Upper lobe of left lung (tissue), 6 donors: ENCODE measurements around the gene RGMB. TPM values are rescaled to one million over a fixed set of nuclear protein-coding genes. Genes with fewer than 3 reads are reported as not detected.

ENCODE experiments used
- ATAC-seq, 2 donors: fragments of 200-7000 bp; cut with Tn5 transposase; one replicate each; pipeline ENCODE4 v1.9.1; 2022; ENCODE audit warnings: mild to moderate bottlenecking in 2 of 2, moderate library complexity in 2 of 2; ENCODE audit not compliant: low FRiP score in 2 of 2
- DNase-seq, 2 donors: peaks; one replicate each; pipeline ENCODE4 v3.0.0-alpha.2; 2019 to 2020
- H3K27ac ChIP-seq, 4 donors: fragments of 200-600 bp; sonication (generic); one replicate each; pipeline ENCODE4 v1.5.1; 2016 to 2019
- H3K27me3 ChIP-seq, 4 donors: fragments of 200-600 bp; sonication (generic); one replicate each; pipeline ENCODE4 v1.5.1; 2017 to 2019
- H3K36me3 ChIP-seq, 4 donors: fragments of 200-600 bp; sonication (generic); one replicate each; pipeline ENCODE4 v1.5.1; 2016 to 2019
- H3K4me1 ChIP-seq, 4 donors: fragments of 200-600 bp; sonication (generic); one replicate each; pipeline ENCODE4 v1.5.1; 2018 to 2019
- H3K4me3 ChIP-seq, 4 donors: fragments of 200-600 bp; sonication (generic); one replicate each; pipeline ENCODE4 v1.5.1; 2017 to 2019; ENCODE audit warnings: mild to moderate bottlenecking in 2 of 4, moderate library complexity in 1 of 4
- H3K9me3 ChIP-seq, 4 donors: fragments of 200-600 bp; sonication (generic); one replicate each; pipeline ENCODE4 v1.5.1; 2018 to 2019
- EP300 ChIP-seq, 4 donors: sonication (generic); formaldehyde crosslinking; IDR thresholded peaks; one replicate each; pipeline ENCODE4 v1.5.1; 2017; ENCODE audit warnings: antibody characterized with exemption in 4 of 4, control low read depth in 2 of 4
- POLR2A ChIP-seq, 4 donors: fragments of 450-650 bp; IDR thresholded peaks; one replicate each; pipeline ENCODE4 v1.5.1; 2016 to 2017; ENCODE audit warnings: antibody characterized with exemption in 4 of 4, mild to moderate bottlenecking in 2 of 4
- POLR2AphosphoS5 ChIP-seq, 2 donors: sonication (generic); formaldehyde crosslinking; IDR thresholded peaks; one replicate each; pipeline ENCODE4 v1.5.1; 2017; ENCODE audit warnings: antibody characterized with exemption in 2 of 2
- WGBS, 2 donors: methylation state at CpG; one replicate each; pipeline ENCODE4 v1.1.5; 2017 to 2018; 5-methylcytosine and 5-hydroxymethylcytosine counted together
- total RNA-seq, 6 donors: library from RNA; depleted of rRNA in 4 of 6; stranded (reverse); fragments of >200 nt in 4 of 6; gene quantifications; one replicate each; pipeline versions ENCODE4 v1.1.0 to v1.2.1, GENCODE V29; 2016 to 2021
- TF ChIP-seq, protein P1 (sequence below), 6 experiments: fragments of 450-650 bp in 4 of 6; fragments of 200-600 bp in 2 of 6; sonication (generic) in 2 of 6; IDR thresholded peaks; one replicate each; pipeline ENCODE4 v1.5.1; 2016 to 2019; ENCODE audit warnings: antibody characterized with exemption in 6 of 6
- donor health status: DM: no; HTN: no; CAD: no; lungs with moderate emphysema.
- donor health status: DM: no; HTN: yes; CAD: no; lungs with severe emphysema.

The RGMB gene
- total RNA-seq, 6 donors from 2014 or later, result 19.0 to 52.2 (median 33.1) TPM

- Histone ChIP-seq H3K36me3 (peaks cover 0 to 12% (median 7%) of the 10 kb centered on the region in 4 donors), H3K27ac (no peak overlapping the region), H3K27me3 (no peaks in the 10 kb centered on the region), H3K4me3 (no peak overlapping the region), H3K4me1 (peaks cover 0 to 27% (median 17%) of the 10 kb centered on the region in 4 donors), H3K9me3 (no peaks in the 10 kb centered on the region)
- ATAC-seq, result no peak
- DNase-seq, result no peak
- 65 to 66% methylated on average over 7 of the region's 7 CpGs for WGBS, 2 donors
- no peak for TF ChIP-seq POLR2AphosphoS5 (IDR thresholded peaks at IDR 0.05)
- TF ChIP-seq, protein P1, sequence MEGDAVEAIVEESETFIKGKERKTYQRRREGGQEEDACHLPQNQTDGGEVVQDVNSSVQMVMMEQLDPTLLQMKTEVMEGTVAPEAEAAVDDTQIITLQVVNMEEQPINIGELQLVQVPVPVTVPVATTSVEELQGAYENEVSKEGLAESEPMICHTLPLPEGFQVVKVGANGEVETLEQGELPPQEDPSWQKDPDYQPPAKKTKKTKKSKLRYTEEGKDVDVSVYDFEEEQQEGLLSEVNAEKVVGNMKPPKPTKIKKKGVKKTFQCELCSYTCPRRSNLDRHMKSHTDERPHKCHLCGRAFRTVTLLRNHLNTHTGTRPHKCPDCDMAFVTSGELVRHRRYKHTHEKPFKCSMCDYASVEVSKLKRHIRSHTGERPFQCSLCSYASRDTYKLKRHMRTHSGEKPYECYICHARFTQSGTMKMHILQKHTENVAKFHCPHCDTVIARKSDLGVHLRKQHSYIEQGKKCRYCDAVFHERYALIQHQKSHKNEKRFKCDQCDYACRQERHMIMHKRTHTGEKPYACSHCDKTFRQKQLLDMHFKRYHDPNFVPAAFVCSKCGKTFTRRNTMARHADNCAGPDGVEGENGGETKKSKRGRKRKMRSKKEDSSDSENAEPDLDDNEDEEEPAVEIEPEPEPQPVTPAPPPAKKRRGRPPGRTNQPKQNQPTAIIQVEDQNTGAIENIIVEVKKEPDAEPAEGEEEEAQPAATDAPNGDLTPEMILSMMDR (IDR thresholded peaks at IDR 0.05), result no peak
- TF ChIP-seq POLR2A (IDR thresholded peaks at IDR 0.05), result no peak
- no peak for TF ChIP-seq EP300 (IDR thresholded peaks at IDR 0.05)
Measured at GRCh38 chr5:98791898-98792580, 18.6 kb downstream of the RGMB start.

- H3K36me3 ChIP-seq, result peaks cover 0 to 10% (median 6%) of the 10 kb centered on the region in 4 donors
- ATAC-seq (peak in 1 of 2 donors; percentile 28), DNase-seq (peak in 1 of 2 donors; percentile 61)
- TF ChIP-seq, protein P1 (IDR thresholded peaks at IDR 0.05), result no peak
- TF ChIP-seq EP300 (IDR thresholded peaks at IDR 0.05) (no peak), POLR2AphosphoS5 (IDR thresholded peaks at IDR 0.05) (no peak), POLR2A (IDR thresholded peaks at IDR 0.05) (no peak)
- no peaks in the 10 kb centered on the region for H3K9me3 ChIP-seq
- H3K27ac ChIP-seq, result no peak overlapping the region
- H3K4me3 ChIP-seq, result no peak overlapping the region
- peaks cover 0 to 19% (median 10%) of the 10 kb centered on the region in 4 donors for H3K4me1 ChIP-seq
- no peaks in the 10 kb centered on the region for H3K27me3 ChIP-seq
- 92 to 96% methylated on average over 5 to 14 of the region's 14 CpGs for WGBS, 2 donors
Measured at GRCh38 chr5:98793223-98793622, 19.8 kb downstream of the RGMB start.

DNA sequence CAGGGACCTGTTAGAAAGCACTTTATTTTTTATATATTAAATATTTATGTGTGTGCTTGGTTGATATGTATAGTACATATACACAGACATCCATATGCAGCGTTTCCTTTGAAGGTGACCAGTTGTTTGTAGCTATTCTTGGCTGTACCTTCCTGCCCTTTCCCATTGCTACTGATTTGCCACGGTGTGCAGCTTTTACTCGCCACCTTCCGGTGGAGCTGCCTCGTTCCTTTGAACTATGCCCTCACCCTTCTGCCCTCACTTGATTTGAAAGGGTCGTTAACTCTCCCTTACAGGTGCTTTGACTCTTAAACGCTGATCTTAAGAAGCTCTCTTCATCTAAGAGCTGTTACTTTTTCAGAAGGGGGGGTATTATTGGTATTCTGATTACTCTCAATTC is 20.5 kb downstream of the RGMB start:
- no peak for ATAC-seq
- H3K36me3 ChIP-seq, result peaks cover 0 to 10% (median 6%) of the 10 kb centered on the region in 4 donors
- no peaks in the 10 kb centered on the region for H3K9me3 ChIP-seq
- H3K4me3 ChIP-seq, result no peak overlapping the region
- no peak for DNase-seq
- no peak overlapping the region for H3K27ac ChIP-seq
- WGBS, 2 donors, result 70 to 84% methylated on average over 7 of the region's 7 CpGs
- H3K27me3 ChIP-seq, result no peaks in the 10 kb centered on the region
- TF ChIP-seq POLR2AphosphoS5 (IDR thresholded peaks at IDR 0.05), result no peak
- TF ChIP-seq, protein P1 (IDR thresholded peaks at IDR 0.05), result no peak
- TF ChIP-seq EP300 (IDR thresholded peaks at IDR 0.05), result no peak
- no peak for TF ChIP-seq POLR2A (IDR thresholded peaks at IDR 0.05)
- H3K4me1 ChIP-seq, result peaks cover 0 to 12% (median 6%) of the 10 kb centered on the region in 4 donors

DNA sequence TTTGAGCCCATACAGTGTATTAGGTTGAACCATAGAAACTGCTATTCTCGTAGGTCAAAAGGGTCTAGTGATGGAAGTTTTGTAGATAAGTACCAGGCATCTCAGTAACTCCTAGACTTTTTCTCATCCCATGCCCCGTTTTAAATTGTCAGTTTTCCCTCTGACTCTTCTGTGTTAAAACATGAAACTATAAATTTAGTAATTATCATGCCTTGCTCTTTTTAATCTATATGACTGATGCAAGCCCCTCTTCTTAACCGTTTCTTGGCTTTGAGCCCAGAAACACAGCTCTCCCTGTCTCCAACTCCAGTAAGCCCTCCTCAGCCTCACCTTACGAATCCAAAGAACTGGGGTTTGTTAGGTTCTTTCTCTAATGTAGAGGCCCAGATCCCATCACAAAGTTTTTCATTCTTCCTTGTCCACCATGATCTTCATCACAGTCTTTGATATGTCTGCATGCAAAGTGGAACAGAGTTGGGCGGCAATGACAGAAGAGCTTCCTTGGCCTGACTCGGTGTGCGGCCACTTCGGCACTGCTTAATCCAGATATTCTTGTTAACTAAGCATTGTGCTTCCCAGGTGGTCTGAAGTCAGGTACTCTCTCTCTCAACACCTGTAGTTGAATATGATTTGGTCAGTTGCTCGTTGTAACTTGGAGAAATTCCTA is 21.1 kb downstream of the RGMB start:
- DNase-seq, result no peak
- no peak for ATAC-seq
- Histone ChIP-seq H3K4me3 (no peak overlapping the region), H3K4me1 (peaks cover 0 to 9% (median 3%) of the 10 kb centered on the region in 4 donors), H3K36me3 (peaks cover 0 to 10% (median 6%) of the 10 kb centered on the region in 4 donors), H3K27ac (no peak overlapping the region), H3K27me3 (no peaks in the 10 kb centered on the region), H3K9me3 (no peaks in the 10 kb centered on the region)
- WGBS, 2 donors, result 79 to 85% methylated on average over 9 of the region's 9 CpGs
- TF ChIP-seq, protein P1 (IDR thresholded peaks at IDR 0.05), result no peak
- TF ChIP-seq POLR2A (IDR thresholded peaks at IDR 0.05), result no peak
- no peak for TF ChIP-seq EP300 (IDR thresholded peaks at IDR 0.05)
- no peak for TF ChIP-seq POLR2AphosphoS5 (IDR thresholded peaks at IDR 0.05)
